ENCODE results near the gene INS.
"Not testable (repeated sequence)": the region's sequence is repeated elsewhere in the genome, so short reads cannot be mapped to it uniquely, and the experiment has no call there.

Gene INS

GRCh38 chr11:2136209-2136951, 24.6 kb downstream of the INS start:
- DNase-seq (ENCODE audit: extremely low read depth in 1 of 2, low read depth in 1 of 2), result no peak

DNA sequence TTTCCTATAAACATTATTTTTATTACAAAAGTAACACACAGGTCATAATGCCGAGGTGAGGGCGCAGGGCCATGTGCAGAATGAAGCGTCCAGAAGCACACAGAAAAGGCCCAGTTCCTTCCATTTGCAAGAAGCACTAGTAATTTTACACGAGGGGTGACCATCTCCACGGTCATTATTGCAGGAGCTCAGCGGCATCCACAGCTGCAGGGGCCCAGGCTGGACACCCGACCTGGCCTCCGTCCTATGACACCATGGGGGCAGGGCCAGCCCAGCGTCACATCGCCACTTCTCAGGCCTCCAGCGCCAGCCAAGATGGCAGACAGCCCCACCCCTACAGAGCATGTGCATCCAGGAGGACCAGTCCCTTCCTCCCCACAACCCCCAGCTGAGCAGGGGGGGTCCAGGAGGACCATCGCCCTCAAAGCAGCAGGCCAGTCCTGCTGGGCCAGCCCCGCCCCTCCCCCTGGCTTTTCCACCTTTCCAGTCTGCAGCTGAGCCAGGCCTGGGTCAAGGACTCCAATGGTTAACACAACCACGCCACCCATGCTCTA, 25.3 kb downstream of the INS start:
- no peak for DNase-seq (ENCODE audit: extremely low read depth in 1 of 2, low read depth in 1 of 2)

- DNase-seq (ENCODE audit: extremely low read depth in 1 of 2, low read depth in 1 of 2), result no peak
Observed at GRCh38 chr11:2135018-2135569, 25.9 kb downstream of the INS start.

- no peak for DNase-seq (ENCODE audit: extremely low read depth in 1 of 2, low read depth in 1 of 2)
Observed at GRCh38 chr11:2134022-2135010, 26.7 kb downstream of the INS start.

DNA sequence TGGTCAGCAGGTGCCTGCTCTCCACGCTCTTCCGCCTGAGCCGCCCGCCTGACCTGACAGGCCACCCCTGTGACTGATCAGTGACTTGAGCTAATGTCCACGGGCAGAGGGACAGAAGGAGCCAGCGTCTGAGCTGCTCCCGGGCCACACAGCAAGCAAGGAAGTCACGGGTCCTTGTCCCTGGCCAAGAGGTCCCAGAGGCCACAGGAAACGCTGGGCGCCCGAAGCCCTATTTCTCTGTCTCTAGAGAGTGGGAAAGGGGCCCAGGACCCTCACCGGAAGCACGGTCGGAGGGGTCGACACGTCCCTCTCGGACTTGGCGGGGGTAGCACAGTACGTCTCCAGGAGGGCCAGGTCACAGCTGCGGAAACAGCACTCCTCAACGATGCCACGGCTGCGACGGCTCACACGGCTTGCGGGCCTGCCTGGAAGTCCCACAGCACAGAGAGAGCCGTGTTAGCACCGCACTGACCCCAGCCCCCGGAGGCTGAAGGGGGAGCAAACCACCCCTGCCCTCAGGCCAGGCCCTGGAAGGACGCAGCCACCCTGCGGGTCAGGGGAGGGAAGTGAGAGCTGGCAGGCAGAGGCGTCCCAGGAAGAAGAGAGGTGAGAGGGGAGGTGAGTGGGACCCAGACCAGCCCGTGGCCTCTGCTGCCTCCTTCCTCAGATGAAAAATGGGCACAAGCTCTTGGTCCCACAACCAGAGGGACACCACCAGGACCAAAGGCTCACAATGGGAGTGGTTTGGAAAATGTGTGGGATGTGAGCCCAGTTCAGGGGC, 27.6 kb downstream of the INS start:
- no peak for DNase-seq (ENCODE audit: extremely low read depth in 1 of 2, low read depth in 1 of 2)

DNA sequence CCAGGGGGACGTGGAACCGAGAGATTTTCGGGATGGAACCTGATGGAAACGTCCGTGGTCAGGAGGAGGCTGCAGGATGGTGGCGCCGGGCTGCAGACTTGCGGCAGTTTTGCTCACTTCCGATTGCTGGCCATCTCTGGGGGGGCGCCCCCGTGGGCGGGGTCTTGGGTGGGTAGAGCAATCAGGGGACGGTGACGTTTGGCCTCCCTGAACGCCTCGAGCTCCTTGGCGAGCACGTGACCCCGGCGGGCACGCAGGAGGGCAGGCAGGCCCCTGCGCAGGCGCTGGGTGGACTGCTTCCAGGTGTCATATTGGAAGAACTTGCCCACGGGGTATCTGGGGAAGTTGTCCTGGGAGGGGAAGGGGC, 28.2 kb downstream of the INS start:
- DNase-seq (ENCODE audit: extremely low read depth in 1 of 2, low read depth in 1 of 2), result no peak

- DNase-seq (ENCODE audit: extremely low read depth in 1 of 2, low read depth in 1 of 2), result no peak
Observed at GRCh38 chr11:2132246-2132645, 28.8 kb downstream of the INS start.

DNA sequence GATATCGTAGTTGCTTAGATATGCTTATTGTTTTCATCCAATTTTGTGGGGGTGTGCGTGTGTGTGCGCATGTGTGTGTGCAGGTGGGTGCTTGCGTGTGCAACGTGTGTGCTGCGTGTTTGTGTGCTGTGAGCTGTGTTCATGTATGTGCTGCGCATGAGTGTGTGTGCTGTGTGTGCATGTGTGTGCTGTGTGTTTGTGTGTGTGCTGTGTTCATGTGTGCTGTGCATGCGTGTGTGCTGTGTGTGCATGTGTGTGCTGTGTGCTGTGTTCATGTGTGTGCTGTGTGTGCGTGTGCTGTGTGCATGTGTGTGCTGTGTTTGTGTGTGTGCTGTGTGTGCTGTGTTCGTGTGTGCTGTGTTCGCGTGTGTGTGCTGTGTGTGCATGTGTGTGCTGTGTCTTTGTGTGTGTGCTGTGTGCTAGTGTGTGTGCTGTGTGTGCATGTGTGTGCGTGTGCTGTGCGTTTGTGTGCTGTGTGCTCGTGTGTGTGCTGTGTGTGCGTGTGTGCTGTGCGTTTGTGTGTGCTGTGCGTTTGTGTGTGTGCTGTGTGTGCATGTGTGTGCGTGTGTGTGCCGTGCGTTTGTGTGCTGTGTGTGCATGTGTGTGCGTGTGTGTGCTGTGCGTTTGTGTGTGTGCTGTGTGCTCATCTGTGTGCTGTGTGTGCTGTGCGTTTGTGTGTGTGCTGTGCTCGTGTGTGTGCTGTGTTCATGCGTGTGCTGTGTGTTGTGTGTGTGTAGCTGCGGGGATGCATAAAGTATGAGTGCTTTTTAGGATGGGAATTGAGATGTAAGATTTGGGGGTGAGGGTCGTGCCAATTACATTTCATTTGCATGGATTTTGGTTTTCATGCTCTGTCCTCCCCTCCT, 29.4 kb downstream of the INS start:
- no peak for DNase-seq (ENCODE audit: extremely low read depth in 1 of 2, low read depth in 1 of 2)

- no peak for DNase-seq (ENCODE audit: extremely low read depth in 1 of 2, low read depth in 1 of 2)
Observed at GRCh38 chr11:2130881-2131352, 30.1 kb downstream of the INS start.

DNA sequence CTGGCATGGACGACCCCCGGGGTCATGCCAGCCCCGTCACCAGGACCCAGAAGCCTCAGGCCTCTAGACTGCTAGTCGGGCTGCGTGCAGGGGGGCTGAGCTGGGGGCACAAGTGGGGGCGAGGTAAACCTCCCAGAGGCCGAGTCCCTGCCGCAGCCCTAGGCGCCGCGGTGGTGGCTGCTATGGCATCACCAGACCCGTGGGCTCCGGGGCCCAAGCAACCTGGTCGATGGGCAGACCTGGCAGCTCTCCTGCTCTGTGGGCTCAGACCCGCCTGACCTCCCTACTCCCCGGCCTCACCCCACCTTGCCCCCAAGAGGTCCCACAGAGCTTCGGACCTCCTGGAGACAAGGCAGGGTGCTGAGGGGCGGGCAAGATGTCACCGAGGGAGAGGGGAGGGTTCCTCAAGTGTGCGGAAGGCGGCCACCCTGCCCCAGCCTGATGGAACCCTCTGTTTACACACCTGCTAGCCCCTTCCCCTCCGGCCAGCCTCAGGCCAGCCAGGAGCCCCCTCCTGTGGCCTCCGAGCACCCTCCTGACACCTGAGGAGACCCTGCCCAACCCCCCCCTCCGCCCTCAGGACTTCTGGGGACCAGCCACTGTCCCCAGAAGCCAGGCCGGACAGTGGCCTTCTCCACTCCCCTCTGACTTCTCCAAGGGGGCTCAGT, 31.2 kb downstream of the INS start:
- DNase-seq (ENCODE audit: extremely low read depth in 1 of 2, low read depth in 1 of 2), result no peak

GRCh38 chr11:2129308-2129698, 31.7 kb downstream of the INS start:
- no peak for DNase-seq (ENCODE audit: extremely low read depth in 1 of 2, low read depth in 1 of 2)

GRCh38 chr11:2128511-2129307, 32.3 kb downstream of the INS start:
- no peak for DNase-seq (ENCODE audit: extremely low read depth in 1 of 2, low read depth in 1 of 2)

DNA sequence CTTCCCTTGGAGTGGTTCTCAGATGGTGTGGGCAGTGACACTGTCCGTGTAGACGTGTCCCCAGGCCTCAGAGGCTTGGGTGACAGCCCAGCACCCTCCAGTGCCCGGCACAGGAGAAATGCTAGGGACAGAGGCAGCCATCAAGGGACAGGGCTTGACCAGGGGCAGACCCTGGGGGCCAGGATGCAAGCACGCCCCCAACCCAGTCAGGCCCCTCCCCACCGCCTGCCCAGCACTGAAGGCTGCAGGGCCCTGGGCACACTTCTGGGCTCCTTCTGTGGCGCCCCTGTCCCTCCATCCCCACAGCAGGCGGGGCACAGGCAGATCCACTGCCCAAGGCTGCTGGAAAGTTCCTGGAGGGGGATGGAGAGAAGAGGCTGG, 32.9 kb downstream of the INS start:
- no peak for DNase-seq (ENCODE audit: extremely low read depth in 1 of 2, low read depth in 1 of 2)

DNA sequence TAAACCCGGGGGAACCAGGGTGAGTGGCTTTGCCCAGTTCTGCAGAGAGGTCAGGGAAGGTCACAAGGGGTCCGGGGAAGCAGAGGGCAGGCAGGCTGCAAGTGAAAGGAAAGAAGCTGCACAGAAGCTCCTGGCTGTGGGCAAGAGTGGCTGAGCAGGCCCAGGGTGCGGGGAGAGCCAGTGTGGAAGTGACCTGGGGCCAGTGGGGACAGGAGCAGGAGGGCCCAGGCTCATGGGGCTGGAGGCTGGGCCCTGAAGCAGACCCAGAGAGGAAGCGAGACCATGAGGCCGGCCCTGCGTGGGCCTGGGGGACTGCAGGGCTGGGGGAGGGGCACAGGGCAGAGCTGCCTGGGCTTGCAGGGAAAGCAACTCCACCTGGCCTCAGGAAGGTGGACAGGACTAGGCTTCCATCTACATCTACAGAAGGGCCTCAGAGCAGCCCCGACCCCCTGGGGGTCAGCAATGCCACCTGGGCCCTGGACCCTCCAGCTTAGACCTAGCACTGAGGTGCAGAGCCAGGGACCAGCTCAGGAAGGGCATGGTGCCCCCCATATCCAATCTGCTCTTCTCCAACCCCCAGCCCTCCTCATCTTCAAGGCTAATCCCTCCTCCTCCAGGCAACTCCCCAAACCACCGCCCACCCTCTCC, 33.4 kb downstream of the INS start:
- no peak for DNase-seq (ENCODE audit: extremely low read depth in 1 of 2, low read depth in 1 of 2)

GRCh38 chr11:2126520-2127085, 34.4 kb downstream of the INS start:
- no peak for DNase-seq (ENCODE audit: extremely low read depth in 1 of 2, low read depth in 1 of 2)

DNA sequence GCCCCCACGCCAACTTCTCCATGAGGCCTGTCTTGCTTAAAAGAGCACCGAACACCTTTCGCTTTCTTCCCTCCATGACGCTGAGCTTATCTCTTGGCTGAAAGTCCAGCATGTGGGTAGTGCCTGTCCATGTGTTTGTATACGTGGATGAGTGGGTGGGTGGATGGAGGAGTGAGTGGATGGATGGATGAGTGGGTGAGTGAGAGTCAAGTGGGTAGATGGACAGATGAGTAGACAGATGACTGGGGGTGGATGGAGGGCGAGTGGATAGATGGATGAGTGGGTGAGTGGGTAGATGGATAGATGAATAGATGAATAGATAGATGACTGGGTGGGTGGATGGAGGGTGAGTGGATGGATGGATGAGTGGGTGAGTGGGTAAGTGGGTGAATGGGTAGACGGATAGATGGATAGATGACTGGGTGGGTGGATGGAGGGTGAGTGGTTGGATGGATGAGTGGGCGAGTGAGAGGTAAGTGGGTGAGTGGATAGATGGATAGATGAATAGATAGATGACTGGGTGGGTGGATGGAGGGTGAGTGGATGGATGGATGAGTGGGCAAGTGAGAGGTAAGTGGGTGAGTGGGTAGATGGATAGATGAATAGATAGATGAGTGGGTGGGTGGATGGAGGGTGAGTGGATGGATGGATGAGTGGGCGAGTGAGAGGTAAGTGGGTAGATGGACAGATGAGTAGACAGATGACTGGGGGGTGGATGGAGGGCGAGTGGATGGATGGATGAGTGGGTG, 36.1 kb downstream of the INS start:
- DNase-seq (ENCODE audit: extremely low read depth in 1 of 2, low read depth in 1 of 2), result not testable (repeated sequence)

GRCh38 chr11:2123628-2123960, 37.4 kb downstream of the INS start:
- DNase-seq (ENCODE audit: extremely low read depth in 1 of 2, low read depth in 1 of 2), result no peak
